Fibroblast of peridontal ligament (primary cell): ENCODE results near the gene PLTP.
"Not testable (repeated sequence)": the region's sequence is repeated elsewhere in the genome, so short reads cannot be mapped to it uniquely, and the experiment has no call there.

ENCODE experiments used
- DNase-seq: peaks from one replicate; pipeline ENCODE4 v3.0.0-alpha.2; 2010; ENCODE audit errors: extremely low read depth

PLTP gene

GRCh38 chr20:45920462-45921336 is 8.7 kb upstream of the PLTP start:
- no peak for DNase-seq

- peak; percentile 86 for DNase-seq
These were observed 7.8 kb upstream of the PLTP start for GRCh38 chr20:45919542-45920399.

- DNase-seq: no peak
These were observed 7.0 kb upstream of the PLTP start for GRCh38 chr20:45918779-45919537.

- peak; percentile 73 for DNase-seq
These were observed 6.3 kb upstream of the PLTP start for GRCh38 chr20:45918182-45918737.

- DNase-seq: peak; percentile 72
These were observed 5.8 kb upstream of the PLTP start for GRCh38 chr20:45917790-45918141.

GRCh38 chr20:45913116-45913515 is 1.2 kb upstream of the PLTP start:
- DNase-seq: no peak

GRCh38 chr20:45912344-45912682 is 358 bp upstream of the PLTP start:
- no peak for DNase-seq

- DNase-seq: peak; percentile 99
These were observed 1.1 kb downstream of the PLTP start for GRCh38 chr20:45910670-45911485.

GRCh38 chr20:45909817-45910669 is 1.9 kb downstream of the PLTP start:
- no peak for DNase-seq

- DNase-seq: no peak
These were observed 2.6 kb downstream of the PLTP start for GRCh38 chr20:45909336-45909808.

- DNase-seq: no peak
These were observed 3.9 kb downstream of the PLTP start for GRCh38 chr20:45908084-45908483.

GRCh38 chr20:45907219-45907948 is 4.6 kb downstream of the PLTP start:
- DNase-seq: no peak

- peak; percentile 71 for DNase-seq
These were observed 6.4 kb downstream of the PLTP start for GRCh38 chr20:45905505-45906079.

GRCh38 chr20:45904583-45905504 is 7.1 kb downstream of the PLTP start:
- DNase-seq: no peak

- DNase-seq: no peak
These were observed 9.7 kb downstream of the PLTP start for GRCh38 chr20:45902199-45902701.

- not testable (repeated sequence) for DNase-seq
These were observed 10.6 kb downstream of the PLTP start for GRCh38 chr20:45901332-45901731.

GRCh38 chr20:45899046-45899835 is 12.7 kb downstream of the PLTP start:
- no peak for DNase-seq
